ENCODE data around the gene ERICH4. TPM values are rescaled to one million over a fixed set of nuclear protein-coding genes. Genes with fewer than 3 reads are reported as not detected.

Gene ERICH4
- total RNA-seq, 4 donors from 2014 or later, result not detected

DNA sequence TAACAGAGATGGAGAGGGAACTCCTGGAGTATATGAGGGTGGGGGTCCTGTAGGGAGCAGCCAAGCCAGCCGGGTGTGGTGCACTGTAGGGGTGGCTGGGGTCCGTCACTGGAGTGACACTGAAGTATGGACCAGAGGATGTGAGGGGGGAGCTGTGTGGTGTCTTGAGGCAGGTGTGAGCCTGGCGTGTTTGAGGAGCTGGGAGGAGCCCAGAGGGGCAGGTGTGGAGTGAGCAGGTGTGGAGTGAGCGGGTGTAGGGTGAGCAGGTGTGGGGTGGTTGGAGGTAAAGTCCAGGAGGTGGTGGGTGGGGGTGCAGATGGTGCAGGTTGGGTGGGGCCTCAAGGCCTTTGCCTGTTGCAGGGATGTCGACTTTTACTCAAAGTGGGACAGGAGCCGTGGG is 21.6 kb upstream of the ERICH4 start:
- peaks cover 0 to 14% (median 6%) of the 10 kb centered on the region in 3 donors for H3K4me1 ChIP-seq
- no peaks in the 10 kb centered on the region for H3K9me3 ChIP-seq
- 79 to 100% methylated on average over 1 to 6 of the region's 6 CpGs for WGBS, 2 donors (ENCODE audit: low coverage in 1 of 2)
- ATAC-seq, result no peak
- no peaks in the 10 kb centered on the region for H3K27me3 ChIP-seq
- no peak overlapping the region for H3K4me3 ChIP-seq
- peaks cover 0 to 100% of the 10 kb centered on the region in 2 donors for H3K36me3 ChIP-seq
- TF ChIP-seq, protein P1, sequence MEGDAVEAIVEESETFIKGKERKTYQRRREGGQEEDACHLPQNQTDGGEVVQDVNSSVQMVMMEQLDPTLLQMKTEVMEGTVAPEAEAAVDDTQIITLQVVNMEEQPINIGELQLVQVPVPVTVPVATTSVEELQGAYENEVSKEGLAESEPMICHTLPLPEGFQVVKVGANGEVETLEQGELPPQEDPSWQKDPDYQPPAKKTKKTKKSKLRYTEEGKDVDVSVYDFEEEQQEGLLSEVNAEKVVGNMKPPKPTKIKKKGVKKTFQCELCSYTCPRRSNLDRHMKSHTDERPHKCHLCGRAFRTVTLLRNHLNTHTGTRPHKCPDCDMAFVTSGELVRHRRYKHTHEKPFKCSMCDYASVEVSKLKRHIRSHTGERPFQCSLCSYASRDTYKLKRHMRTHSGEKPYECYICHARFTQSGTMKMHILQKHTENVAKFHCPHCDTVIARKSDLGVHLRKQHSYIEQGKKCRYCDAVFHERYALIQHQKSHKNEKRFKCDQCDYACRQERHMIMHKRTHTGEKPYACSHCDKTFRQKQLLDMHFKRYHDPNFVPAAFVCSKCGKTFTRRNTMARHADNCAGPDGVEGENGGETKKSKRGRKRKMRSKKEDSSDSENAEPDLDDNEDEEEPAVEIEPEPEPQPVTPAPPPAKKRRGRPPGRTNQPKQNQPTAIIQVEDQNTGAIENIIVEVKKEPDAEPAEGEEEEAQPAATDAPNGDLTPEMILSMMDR (IDR thresholded peaks at IDR 0.05), result no peak
- TF ChIP-seq EP300 (IDR thresholded peaks at IDR 0.05), result no peak
- TF ChIP-seq POLR2A (IDR thresholded peaks at IDR 0.05), result no peak
- TF ChIP-seq POLR2AphosphoS5 (IDR thresholded peaks at IDR 0.05), result no peak
- H3K27ac ChIP-seq, result peak overlapping the region in 1 of 4 donors; percentile 26

DNA sequence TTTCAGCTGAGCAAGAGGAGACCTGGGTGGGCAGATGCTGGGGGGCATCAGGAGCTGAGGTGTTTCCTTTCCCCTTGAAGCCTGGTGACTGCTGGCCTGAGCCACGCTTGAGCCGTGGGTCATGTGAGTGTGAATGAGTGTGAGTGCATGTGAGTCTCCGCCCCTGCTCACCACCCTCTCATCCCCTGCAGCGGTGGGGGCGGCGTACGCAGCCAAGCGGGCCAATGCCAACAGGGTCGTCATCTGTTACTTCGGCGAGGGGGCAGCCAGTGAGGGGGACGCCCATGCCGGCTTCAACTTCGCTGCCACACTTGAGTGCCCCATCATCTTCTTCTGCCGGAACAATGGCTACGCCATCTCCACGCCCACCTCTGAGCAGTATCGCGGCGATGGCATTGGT is 21.0 kb upstream of the ERICH4 start:
- peaks cover 0 to 21% (median 9%) of the 10 kb centered on the region in 3 donors for H3K4me1 ChIP-seq
- peaks cover 0 to 97% of the 10 kb centered on the region in 2 donors for H3K36me3 ChIP-seq
- ATAC-seq, result no peak
- H3K27ac ChIP-seq, result no peak overlapping the region
- H3K4me3 ChIP-seq, result no peak overlapping the region
- H3K27me3 ChIP-seq, result no peaks in the 10 kb centered on the region
- TF ChIP-seq EP300 (IDR thresholded peaks at IDR 0.05), result no peak
- WGBS, 2 donors (ENCODE audit: low coverage in 1 of 2), result 87% methylated on average over 8 of the region's 20 CpGs; no CpG with 5 or more reads in 1 of the 2 donors
- no peaks in the 10 kb centered on the region for H3K9me3 ChIP-seq

DNA sequence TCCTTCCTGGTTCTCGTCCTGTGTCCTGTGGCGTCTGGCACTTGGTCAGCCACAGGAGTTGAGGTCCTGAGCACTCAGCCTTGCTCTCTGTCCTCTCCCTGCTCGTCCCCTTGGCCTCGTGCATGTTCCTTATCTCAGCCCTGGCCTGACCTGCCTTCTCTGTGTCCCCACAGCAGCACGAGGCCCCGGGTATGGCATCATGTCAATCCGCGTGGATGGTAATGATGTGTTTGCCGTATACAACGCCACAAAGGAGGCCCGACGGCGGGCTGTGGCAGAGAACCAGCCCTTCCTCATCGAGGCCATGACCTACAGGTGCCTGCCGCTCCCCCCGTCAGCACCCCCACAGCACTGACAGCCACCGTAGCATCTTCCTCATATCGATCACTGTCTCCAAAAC is 20.5 kb upstream of the ERICH4 start:
- no peak for ATAC-seq
- Histone ChIP-seq H3K4me3 (no peak overlapping the region), H3K27ac (no peak overlapping the region), H3K36me3 (peaks cover 0 to 92% of the 10 kb centered on the region in 2 donors), H3K27me3 (no peaks in the 10 kb centered on the region), H3K9me3 (no peaks in the 10 kb centered on the region), H3K4me1 (peaks cover 0 to 26% (median 13%) of the 10 kb centered on the region in 3 donors)
- 0 to 92% methylated on average over 1 to 13 of the region's 18 CpGs for whole genome bisulfite sequencing, 2 donors (ENCODE audit: low coverage in 1 of 2)
- no peak for TF ChIP-seq POLR2A (IDR thresholded peaks at IDR 0.05)

DNA sequence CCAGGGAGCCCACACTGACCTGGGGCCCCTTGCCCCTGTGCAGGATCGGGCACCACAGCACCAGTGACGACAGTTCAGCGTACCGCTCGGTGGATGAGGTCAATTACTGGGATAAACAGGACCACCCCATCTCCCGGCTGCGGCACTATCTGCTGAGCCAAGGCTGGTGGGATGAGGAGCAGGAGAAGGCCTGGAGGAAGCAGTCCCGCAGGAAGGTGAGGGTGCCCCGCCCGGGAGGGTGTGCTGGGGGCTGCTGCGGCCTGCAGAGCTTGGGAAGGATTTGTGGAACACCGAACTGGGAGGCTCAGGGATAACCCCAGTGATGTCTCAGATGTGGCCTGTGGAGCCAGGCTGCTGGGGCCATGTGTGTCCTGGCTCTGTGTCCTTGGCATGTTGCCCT is 20.0 kb upstream of the ERICH4 start:
- WGBS, 2 donors (ENCODE audit: low coverage in 1 of 2), result 100% methylated on average over 2 of the region's 12 CpGs; no CpG with 5 or more reads in 1 of the 2 donors
- Histone ChIP-seq H3K4me1 (peaks cover 0 to 31% (median 13%) of the 10 kb centered on the region in 3 donors), H3K36me3 (peaks cover 0 to 87% of the 10 kb centered on the region in 2 donors), H3K27ac (no peak overlapping the region), H3K27me3 (no peaks in the 10 kb centered on the region), H3K9me3 (no peaks in the 10 kb centered on the region), H3K4me3 (no peak overlapping the region)
- ATAC-seq, result no peak
- TF ChIP-seq POLR2AphosphoS5 (IDR thresholded peaks at IDR 0.05), result no peak
- no peak for TF ChIP-seq POLR2A (IDR thresholded peaks at IDR 0.05)
- no peak for TF ChIP-seq EP300 (IDR thresholded peaks at IDR 0.05)
- TF ChIP-seq, protein P1 (IDR thresholded peaks at IDR 0.05), result no peak

DNA sequence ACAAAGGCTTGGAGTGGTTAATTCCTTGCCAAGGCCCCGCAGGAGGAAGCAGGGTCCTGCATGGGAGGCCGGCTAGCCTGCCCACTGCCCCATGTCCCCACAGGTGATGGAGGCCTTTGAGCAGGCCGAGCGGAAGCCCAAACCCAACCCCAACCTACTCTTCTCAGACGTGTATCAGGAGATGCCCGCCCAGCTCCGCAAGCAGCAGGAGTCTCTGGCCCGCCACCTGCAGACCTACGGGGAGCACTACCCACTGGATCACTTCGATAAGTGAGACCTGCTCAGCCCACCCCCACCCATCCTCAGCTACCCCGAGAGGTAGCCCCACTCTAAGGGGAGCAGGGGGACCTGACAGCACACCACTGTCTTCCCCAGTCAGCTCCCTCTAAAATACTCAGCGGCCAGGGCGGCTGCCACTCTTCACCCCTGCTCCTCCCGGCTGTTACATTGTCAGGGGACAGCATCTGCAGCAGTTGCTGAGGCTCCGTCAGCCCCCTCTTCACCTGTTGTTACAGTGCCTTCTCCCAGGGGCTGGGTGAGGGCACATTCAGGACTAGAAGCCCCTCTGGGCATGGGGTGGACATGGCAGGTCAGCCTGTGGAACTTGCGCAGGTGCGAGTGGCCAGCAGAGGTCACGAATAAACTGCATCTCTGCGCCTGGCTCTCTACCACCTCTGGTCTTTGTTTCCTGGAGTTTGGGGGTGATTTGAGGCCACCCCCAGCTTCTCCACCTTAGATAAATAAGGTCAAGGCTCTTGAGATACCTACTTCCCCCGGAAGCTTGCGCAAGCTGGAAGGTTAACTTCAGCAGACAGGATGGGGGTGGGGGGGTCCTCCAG is 18.4 kb upstream of the ERICH4 start:
- H3K9me3 ChIP-seq, result no peaks in the 10 kb centered on the region
- peaks cover 0 to 71% of the 10 kb centered on the region in 2 donors for H3K36me3 ChIP-seq
- no peak overlapping the region for H3K4me3 ChIP-seq
- no peaks in the 10 kb centered on the region for H3K27me3 ChIP-seq
- WGBS, 2 donors (ENCODE audit: low coverage in 1 of 2), result 90% methylated on average over 2 of the region's 21 CpGs; no CpG with 5 or more reads in 1 of the 2 donors
- H3K27ac ChIP-seq, result no peak overlapping the region
- TF ChIP-seq POLR2AphosphoS5 (IDR thresholded peaks at IDR 0.05), result no peak
- no peak for TF ChIP-seq POLR2A (IDR thresholded peaks at IDR 0.05)
- TF ChIP-seq, protein P1 (IDR thresholded peaks at IDR 0.05), result no peak
- no peak for TF ChIP-seq EP300 (IDR thresholded peaks at IDR 0.05)
- peaks cover 0 to 40% (median 20%) of the 10 kb centered on the region in 3 donors for H3K4me1 ChIP-seq
- ATAC-seq, result no peak

Measured in gastroesophageal sphincter (tissue), 4 donors.